Measurements from ENCODE around the gene UNC5C. TPM values are rescaled to one million over a fixed set of nuclear protein-coding genes. Genes with fewer than 3 reads are reported as not detected.

Gene UNC5C
- total RNA-seq, 1 donor from 2014 or later: 0.39 TPM

DNA sequence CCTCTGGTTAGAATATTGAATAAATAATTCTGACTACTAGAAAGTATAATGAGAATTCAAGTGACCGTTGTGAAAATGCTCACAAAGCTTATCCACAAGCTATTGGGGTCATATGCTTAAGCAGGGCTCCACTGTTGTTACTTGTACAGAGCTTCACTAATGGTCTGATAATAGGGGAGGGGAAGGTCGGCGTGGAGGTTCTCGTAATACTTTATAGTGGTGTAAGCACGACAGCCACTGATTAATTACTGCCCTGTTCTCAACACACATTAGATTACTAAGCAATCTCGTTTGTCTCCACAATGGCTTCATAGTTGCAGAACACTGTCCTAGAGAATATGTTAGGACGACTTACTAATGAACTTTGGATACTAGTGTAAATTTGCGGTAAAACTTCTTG is 11.6 kb downstream of the UNC5C start:
- Mint-ChIP-seq H3K27ac (no peak overlapping the region), H3K27me3 (ENCODE audit: insufficient read depth, low read depth) (no peaks in the 10 kb centered on the region), H3K4me3 (no peak overlapping the region), H3K9me3 (peaks cover 6% of the 10 kb centered on the region), H3K4me1 (peaks cover 36% of the 10 kb centered on the region), H3K36me3 (peaks cover 37% of the 10 kb centered on the region)
- Histone ChIP-seq H3F3A (ENCODE audit: low read depth) (no peaks in the 10 kb centered on the region), H3K79me2 (ENCODE audit: low read depth) (no peaks in the 10 kb centered on the region), H3K27ac (no peak overlapping the region), H3K4me1 (no peaks in the 10 kb centered on the region), H4K20me1 (ENCODE audit: low read depth) (no peaks in the 10 kb centered on the region), H3K27me3 (no peaks in the 10 kb centered on the region), H3K4me2 (no peak overlapping the region), H2AFZ (replicated peaks) (no peak overlapping the region), H3K9ac (no peak overlapping the region), H3K9me3 (ENCODE audit: low read depth) (no peaks in the 10 kb centered on the region), H3K36me3 (no peaks in the 10 kb centered on the region), H3K4me3 (no peak overlapping the region)
- TF ChIP-seq EZH2phosphoT487 (IDR thresholded peaks at IDR 0.05) (no peak), EZH2 (IDR thresholded peaks at IDR 0.05) (no peak)
- no peak for DNase-seq (ENCODE audit: low spot score)

DNA sequence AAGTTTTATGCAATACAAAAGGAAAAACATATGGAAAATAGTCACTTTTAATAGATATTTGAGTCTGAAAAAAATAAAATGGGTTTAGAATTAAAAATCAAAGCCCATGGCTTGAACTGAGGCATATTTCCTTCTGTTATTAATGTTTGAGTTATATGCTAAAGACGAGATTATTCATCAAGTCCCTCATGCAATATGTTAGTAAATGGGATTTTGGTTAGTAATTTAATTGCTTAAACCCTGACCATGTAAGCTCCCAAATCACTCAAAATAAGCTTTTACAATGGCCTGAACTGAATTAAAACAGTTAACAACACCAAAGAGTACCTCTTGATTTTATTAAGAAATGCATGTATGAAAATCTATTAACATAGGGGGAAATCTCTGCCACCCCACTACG is 12.1 kb downstream of the UNC5C start:
- no peaks in the 10 kb centered on the region for H3K9me3 ChIP-seq (ENCODE audit: low read depth)
- TF ChIP-seq EZH2 (IDR thresholded peaks at IDR 0.05) (no peak), EZH2phosphoT487 (IDR thresholded peaks at IDR 0.05) (no peak)
- TF ChIP-seq, protein P1, sequence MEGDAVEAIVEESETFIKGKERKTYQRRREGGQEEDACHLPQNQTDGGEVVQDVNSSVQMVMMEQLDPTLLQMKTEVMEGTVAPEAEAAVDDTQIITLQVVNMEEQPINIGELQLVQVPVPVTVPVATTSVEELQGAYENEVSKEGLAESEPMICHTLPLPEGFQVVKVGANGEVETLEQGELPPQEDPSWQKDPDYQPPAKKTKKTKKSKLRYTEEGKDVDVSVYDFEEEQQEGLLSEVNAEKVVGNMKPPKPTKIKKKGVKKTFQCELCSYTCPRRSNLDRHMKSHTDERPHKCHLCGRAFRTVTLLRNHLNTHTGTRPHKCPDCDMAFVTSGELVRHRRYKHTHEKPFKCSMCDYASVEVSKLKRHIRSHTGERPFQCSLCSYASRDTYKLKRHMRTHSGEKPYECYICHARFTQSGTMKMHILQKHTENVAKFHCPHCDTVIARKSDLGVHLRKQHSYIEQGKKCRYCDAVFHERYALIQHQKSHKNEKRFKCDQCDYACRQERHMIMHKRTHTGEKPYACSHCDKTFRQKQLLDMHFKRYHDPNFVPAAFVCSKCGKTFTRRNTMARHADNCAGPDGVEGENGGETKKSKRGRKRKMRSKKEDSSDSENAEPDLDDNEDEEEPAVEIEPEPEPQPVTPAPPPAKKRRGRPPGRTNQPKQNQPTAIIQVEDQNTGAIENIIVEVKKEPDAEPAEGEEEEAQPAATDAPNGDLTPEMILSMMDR (IDR thresholded peaks at IDR 0.05): no peak
- no peak for DNase-seq (ENCODE audit: low spot score)
- no peaks in the 10 kb centered on the region for H3K4me1 ChIP-seq
- peaks cover 30% of the 10 kb centered on the region for H3K4me1 Mint-ChIP-seq
- H3K27ac Mint-ChIP-seq: no peak overlapping the region
- H3K79me2 ChIP-seq (ENCODE audit: low read depth): no peaks in the 10 kb centered on the region
- H3K4me3 Mint-ChIP-seq: no peak overlapping the region
- no peaks in the 10 kb centered on the region for H4K20me1 ChIP-seq (ENCODE audit: low read depth)
- H3K27me3 Mint-ChIP-seq (ENCODE audit: insufficient read depth, low read depth): no peaks in the 10 kb centered on the region
- no peak overlapping the region for H3K4me2 ChIP-seq
- no peaks in the 10 kb centered on the region for H3K36me3 ChIP-seq
- H3K27me3 ChIP-seq: no peaks in the 10 kb centered on the region
- no peak overlapping the region for H3K9ac ChIP-seq
- H3K27ac ChIP-seq: no peak overlapping the region
- no peak overlapping the region for H2AFZ ChIP-seq (replicated peaks)
- no peaks in the 10 kb centered on the region for H3F3A ChIP-seq (ENCODE audit: low read depth)
- peaks cover 31% of the 10 kb centered on the region for H3K36me3 Mint-ChIP-seq
- H3K9me3 Mint-ChIP-seq: peaks cover 6% of the 10 kb centered on the region
- H3K4me3 ChIP-seq: no peak overlapping the region

DNA sequence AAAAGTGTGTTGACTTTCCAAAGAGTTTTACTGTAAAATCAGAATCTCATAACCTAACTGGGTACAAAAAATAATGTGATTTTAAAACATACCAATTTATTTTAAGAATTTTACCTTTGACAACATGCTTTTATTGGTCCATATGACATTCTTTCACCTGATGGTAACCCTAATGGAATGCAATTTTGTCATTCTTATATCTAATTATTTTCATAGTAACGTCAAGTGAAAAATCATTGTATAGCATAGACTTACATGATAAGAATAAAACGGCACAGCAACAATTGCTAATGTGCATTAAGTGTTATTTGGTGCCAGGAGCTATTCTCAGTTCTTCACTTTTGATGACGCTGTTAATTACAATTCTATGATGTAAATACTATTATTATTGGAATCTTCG is 13.6 kb downstream of the UNC5C start:
- no peaks in the 10 kb centered on the region for H3K9me3 ChIP-seq (ENCODE audit: low read depth)
- H3K27ac ChIP-seq: no peak overlapping the region
- H3K9ac ChIP-seq: no peak overlapping the region
- H3K9me3 Mint-ChIP-seq: peaks cover 6% of the 10 kb centered on the region
- no peaks in the 10 kb centered on the region for H3F3A ChIP-seq (ENCODE audit: low read depth)
- H3K27ac Mint-ChIP-seq: no peak overlapping the region
- H3K27me3 ChIP-seq: no peaks in the 10 kb centered on the region
- no peaks in the 10 kb centered on the region for H3K79me2 ChIP-seq (ENCODE audit: low read depth)
- H3K4me2 ChIP-seq: no peak overlapping the region
- H3K4me1 Mint-ChIP-seq: peaks cover 28% of the 10 kb centered on the region
- no peaks in the 10 kb centered on the region for H3K36me3 ChIP-seq
- no peak for TF ChIP-seq EZH2 (IDR thresholded peaks at IDR 0.05)
- H3K4me3 Mint-ChIP-seq: no peak overlapping the region
- no peak for DNase-seq (ENCODE audit: low spot score)
- H2AFZ ChIP-seq (replicated peaks): no peak overlapping the region
- H4K20me1 ChIP-seq (ENCODE audit: low read depth): no peaks in the 10 kb centered on the region
- no peaks in the 10 kb centered on the region for H3K4me1 ChIP-seq
- no peak overlapping the region for H3K4me3 ChIP-seq
- H3K36me3 Mint-ChIP-seq: peaks cover 23% of the 10 kb centered on the region
- no peaks in the 10 kb centered on the region for H3K27me3 Mint-ChIP-seq (ENCODE audit: insufficient read depth, low read depth)

DNA sequence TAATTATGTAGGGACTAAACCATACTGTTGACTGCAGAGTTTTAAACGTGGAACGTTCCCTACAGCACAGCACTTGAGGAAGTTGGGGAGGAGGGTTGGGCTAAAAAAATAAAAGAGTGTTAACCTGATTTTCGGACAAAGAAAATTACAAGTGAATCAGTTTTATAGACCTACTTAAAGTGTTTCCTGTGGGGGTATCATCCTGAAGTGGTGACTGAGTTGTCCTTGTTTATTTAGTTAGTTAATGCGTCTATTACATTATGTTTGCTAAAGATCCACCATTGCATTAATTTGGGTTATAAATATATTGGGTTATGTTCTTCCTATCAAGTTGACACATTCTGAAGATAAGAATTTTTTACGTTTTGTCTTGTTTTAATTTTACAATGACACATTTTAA is 14.7 kb downstream of the UNC5C start:
- H3K4me1 Mint-ChIP-seq: peaks cover 20% of the 10 kb centered on the region
- no peak overlapping the region for H3K9ac ChIP-seq
- H3K4me3 Mint-ChIP-seq: no peak overlapping the region
- no peaks in the 10 kb centered on the region for H3K9me3 ChIP-seq (ENCODE audit: low read depth)
- H3K79me2 ChIP-seq (ENCODE audit: low read depth): no peaks in the 10 kb centered on the region
- H3K27ac ChIP-seq: no peak overlapping the region
- no peaks in the 10 kb centered on the region for H3K4me1 ChIP-seq
- H2AFZ ChIP-seq (replicated peaks): no peak overlapping the region
- TF ChIP-seq EZH2 (IDR thresholded peaks at IDR 0.05) (no peak), EZH2phosphoT487 (IDR thresholded peaks at IDR 0.05) (no peak)
- TF ChIP-seq, protein P1 (IDR thresholded peaks at IDR 0.05): no peak
- H3K27me3 ChIP-seq: no peaks in the 10 kb centered on the region
- H3K9me3 Mint-ChIP-seq: peaks cover 6% of the 10 kb centered on the region
- H3K36me3 Mint-ChIP-seq: peaks cover 17% of the 10 kb centered on the region
- no peak overlapping the region for H3K4me3 ChIP-seq
- H4K20me1 ChIP-seq (ENCODE audit: low read depth): no peaks in the 10 kb centered on the region
- no peak for DNase-seq (ENCODE audit: low spot score)
- no peaks in the 10 kb centered on the region for H3K27me3 Mint-ChIP-seq (ENCODE audit: insufficient read depth, low read depth)
- no peaks in the 10 kb centered on the region for H3F3A ChIP-seq (ENCODE audit: low read depth)
- H3K27ac Mint-ChIP-seq: no peak overlapping the region
- H3K36me3 ChIP-seq: no peaks in the 10 kb centered on the region
- no peak overlapping the region for H3K4me2 ChIP-seq

All from neural progenitor cell (in vitro differentiated cells).